Ovary (tissue), 10 donors: Measurements from ENCODE around the gene SMIM38. TPM values are rescaled to one million over a fixed set of nuclear protein-coding genes. Genes with fewer than 3 reads are reported as not detected.

Source experiments
- DNase-seq, 5 donors: peaks; one replicate each; pipeline ENCODE4 v3.0.0-alpha.2; 2019 to 2020
- H3K27ac ChIP-seq, 2 donors: fragments of 200-600 bp; one replicate each; pipeline versions ENCODE4 v1.5.1 to v1.8.0; 2019 to 2022
- H3K27me3 ChIP-seq: fragments of 200-600 bp; one replicate; pipeline ENCODE4 v1.8.0; 2022
- H3K36me3 ChIP-seq: fragments of 200-600 bp; sonication (generic); one replicate; pipeline ENCODE4 v1.5.1; 2019
- H3K4me1 ChIP-seq: one replicate; pipeline ENCODE4 v1.8.1; 2013; ENCODE audit warnings: mild to moderate bottlenecking, moderate library complexity; ENCODE audit not compliant: insufficient read depth
- H3K4me3 ChIP-seq: fragments of 200-600 bp; sonication (generic); one replicate; pipeline ENCODE4 v1.5.1; 2017
- H3K9me3 ChIP-seq, 2 donors: fragments of 200-600 bp in 1 of 2; sonication (generic) in 1 of 2; one replicate each; pipeline versions ENCODE4 v1.5.1 to v1.8.1; 2013 to 2019; ENCODE audit warnings: mild to moderate bottlenecking in 1 of 2, moderate library complexity in 1 of 2
- CTCF ChIP-seq, 3 donors: fragments of 450-650 bp in 2 of 3; fragments of 200-600 bp in 1 of 3; IDR thresholded peaks; one replicate each; pipeline versions ENCODE4 v1.5.1 to v1.8.0; 2016 to 2022; ENCODE audit warnings: antibody characterized with exemption in 3 of 3, mild to moderate bottlenecking in 1 of 3
- EP300 ChIP-seq: sonication (generic); formaldehyde crosslinking; IDR thresholded peaks from one replicate; pipeline ENCODE4 v1.6.1; 2017; ENCODE audit warnings: antibody characterized with exemption
- POLR2A ChIP-seq: fragments of 450-650 bp; IDR thresholded peaks from one replicate; pipeline ENCODE4 v1.6.1; 2017; ENCODE audit warnings: antibody characterized with exemption, mild to moderate bottlenecking, moderate library complexity
- WGBS, 3 donors: extraction: QIAGEN DNeasy Blood & Tissue Kit in 1 of 3; methylation state at CpG; one replicate each; pipeline versions ENCODE4 v1.1.5 to v1.1.7; 2013 to 2017; 5-methylcytosine and 5-hydroxymethylcytosine counted together
- intact Hi-C, 4 donors: fragments of 100-400 bp; cut with DNase I; formaldehyde crosslinking; loops; one replicate each; pipeline versions ENCODE4 v1.11.0 to v1.15.1; 2022 to 2023
- long read RNA-seq, 3 donors: library from polyadenylated mRNA in 2 of 3; unstranded in 2 of 3; transcript quantifications; one replicate each; pipeline ENCODE4 v2.0.0 and lab custom pipeline, GENCODE V29; 2021 to 2026
- polyA plus RNA-seq, 2 donors: library from polyadenylated mRNA; stranded (reverse); fragments of 200-250 nt in 1 of 2; fragments of 350-450 nt in 1 of 2; fragmentation: Illumina TruSeq in 1 of 2; extraction: RNeasy Lipid Tissue Mini Kit (QIAGEN cat#74804) in 1 of 2; gene quantifications; one replicate each; pipeline ENCODE4 v1.2.3, GENCODE V29; 2013 to 2014
- total RNA-seq, 7 donors: library from RNA; depleted of rRNA in 2 of 7; stranded (reverse); fragments of >200 nt in 2 of 7; fragmentation: NEBNext Ultra II Directional in 3 of 7; extraction: Animal tissue kit (Norgen Biotek cat#: 25700) in 3 of 7; gene quantifications; one replicate each; pipeline versions ENCODE4 v1.1.0 to v1.2.4, GENCODE V29; 2016 to 2023
- donor health status: DM: no; HTN: no; CAD: no; lungs with moderate emphysema.
- donor health status: DM: no; HTN: no; CAD: no.
- donor health status: Bipolar disorder and iron deficiency.
- donor health status: DM: yes; HTN: yes; CAD: no.
- donor health status: DM: no; HTN: no; CAD: no.
- donor health status: DM: yes; HTN: yes; CAD: no.

The SMIM38 gene
- 1 to 10 TPM; 1.4 to 6.3 (median 3.1) TPM for total RNA-seq
- polyA plus RNA-seq: under 1 TPM; 0.43 to 0.65 TPM
- long read RNA-seq, donor 1: 0 reads
- long read RNA-seq, donor 2: 0 reads
- long read RNA-seq, donor 3: 0 reads

GRCh38 chr11:69155302-69156234, at the start of gene SMIM38:
Gene SMIM38 (plus strand): TSS chr11:69155935. CDS start chr11:69157847, 1,912 bp downstream.
- DNase-seq: no peak
- H3K4me3 ChIP-seq: no peak within 1 kb of the TSS
- H3K36me3 ChIP-seq: no peaks in the 10 kb centered on the region
- H3K27ac ChIP-seq: no peak within 1 kb of the TSS
- 74 to 83% (median 81%) methylated on average over 28 to 32 of the region's 32 CpGs for WGBS, 3 donors
- intact Hi-C loops: no loop called here
- H3K9me3 ChIP-seq: no peaks in the 10 kb centered on the region
- H3K27me3 ChIP-seq: no peaks in the 10 kb centered on the region
- H3K4me1 ChIP-seq: peaks cover 2% of the 10 kb centered on the region
- TF ChIP-seq POLR2A: no peak
- TF ChIP-seq EP300: no peak
- no peak for TF ChIP-seq CTCF (IDR thresholded peaks at IDR 0.05)

- Histone ChIP-seq H3K4me3 (no peak overlapping the region), H3K4me1 (peaks cover 3% of the 10 kb centered on the region), H3K9me3 (no peaks in the 10 kb centered on the region), H3K27me3 (no peaks in the 10 kb centered on the region), H3K27ac (no peak overlapping the region), H3K36me3 (no peaks in the 10 kb centered on the region)
- 37 to 66% (median 55%) methylated on average over 14 to 23 of the region's 23 CpGs for WGBS, 3 donors
- no peak for DNase-seq
- TF ChIP-seq CTCF (IDR thresholded peaks at IDR 0.05): no peak
- no peak for TF ChIP-seq POLR2A
- no peak for TF ChIP-seq EP300
- intact Hi-C loops: loop anchor here in 1 of 4 donors (10.0 kb wide), 1 partner anchor 539 kb away; the partner anchor contains the start of gene CCND1
Observed at GRCh38 chr11:69106031-69106811, 49.5 kb upstream of the SMIM38 start.

- intact Hi-C loops: loop anchor here in 1 of 4 donors (10.0 kb wide), 1 partner anchor 537 kb away; the partner anchor contains the start of gene CCND1
- no peak overlapping the region for H3K4me3 ChIP-seq
- H3K27ac ChIP-seq: no peak overlapping the region
- H3K36me3 ChIP-seq: no peaks in the 10 kb centered on the region
- TF ChIP-seq EP300 (no peak), CTCF (IDR thresholded peaks at IDR 0.05) (no peak), POLR2A (no peak)
- H3K27me3 ChIP-seq: no peaks in the 10 kb centered on the region
- DNase-seq: no peak
- no peaks in the 10 kb centered on the region for H3K9me3 ChIP-seq
- H3K4me1 ChIP-seq: no peaks in the 10 kb centered on the region
Observed at GRCh38 chr11:69107413-69107812, 48.3 kb upstream of the SMIM38 start.

- TF ChIP-seq POLR2A (no peak), EP300 (no peak), CTCF (IDR thresholded peaks at IDR 0.05) (no peak)
- H3K36me3 ChIP-seq: no peaks in the 10 kb centered on the region
- H3K27me3 ChIP-seq: no peaks in the 10 kb centered on the region
- WGBS, 3 donors: 93 to 97% (median 95%) methylated on average over 7 of the region's 7 CpGs
- no peaks in the 10 kb centered on the region for H3K4me1 ChIP-seq
- intact Hi-C loops: loop anchor here in 1 of 4 donors (10.0 kb wide), 1 partner anchor 537 kb away; the partner anchor contains the start of gene CCND1
- no peak overlapping the region for H3K27ac ChIP-seq
- DNase-seq: no peak
- H3K4me3 ChIP-seq: no peak overlapping the region
- H3K9me3 ChIP-seq: no peaks in the 10 kb centered on the region
Observed at GRCh38 chr11:69108030-69108429, 47.7 kb upstream of the SMIM38 start.
